Breast epithelium (tissue), 4 donors: ENCODE results near the gene CRYM. TPM values are rescaled to one million over a fixed set of nuclear protein-coding genes. Genes with fewer than 3 reads are reported as not detected.

ENCODE experiments used
- DNase-seq, 2 donors: peaks; one replicate each; pipeline ENCODE4 v3.0.0-alpha.2; 2019; ENCODE audit warnings: low spot score in 2 of 2
- H3K27ac ChIP-seq, 2 donors: fragments of 200-600 bp; sonication (generic) in 1 of 2; one replicate each; pipeline ENCODE4 v1.5.1; 2016 to 2019; ENCODE audit warnings: mild to moderate bottlenecking in 1 of 2
- H3K27me3 ChIP-seq, 2 donors: fragments of 200-600 bp; sonication (generic) in 1 of 2; one replicate each; pipeline versions ENCODE4 v1.5.1 to v1.6.0; 2017 to 2019; ENCODE audit warnings: control low read depth in 1 of 2, mild to moderate bottlenecking in 1 of 2
- H3K36me3 ChIP-seq: fragments of 200-600 bp; one replicate; pipeline ENCODE4 v1.5.1; 2019
- H3K4me1 ChIP-seq, 2 donors: fragments of 200-600 bp; sonication (generic); one replicate each; pipeline ENCODE4 v1.5.1; 2016 to 2019; ENCODE audit warnings: control low read depth in 1 of 2
- H3K4me3 ChIP-seq, 3 donors: fragments of 200-600 bp; sonication (generic); 1 replicate in 2 of 3; 2 replicates in 1 of 3; pipeline ENCODE4 v1.5.1; 2016 to 2019; ENCODE audit warnings: mild to moderate bottlenecking in 3 of 3, moderate library complexity in 2 of 3
- H3K9me3 ChIP-seq, 2 donors: fragments of 200-600 bp; sonication (generic) in 1 of 2; one replicate each; pipeline ENCODE4 v1.5.1; 2016 to 2019; ENCODE audit warnings: control low read depth in 1 of 2
- CTCF ChIP-seq, 3 donors: fragments of 450-650 bp; IDR thresholded peaks; one replicate each; pipeline ENCODE4 v1.5.1; 2016 to 2017; ENCODE audit warnings: antibody characterized with exemption in 3 of 3, mild to moderate bottlenecking in 3 of 3, moderate library complexity in 3 of 3
- POLR2A ChIP-seq: fragments of 450-650 bp; IDR thresholded peaks from one replicate; pipeline ENCODE4 v1.6.1; 2016; ENCODE audit warnings: antibody characterized with exemption, mild to moderate bottlenecking, moderate library complexity
- POLR2AphosphoS5 ChIP-seq, 3 donors: sonication (generic); formaldehyde crosslinking; IDR thresholded peaks; one replicate each; pipeline ENCODE4 v1.6.1; 2017; ENCODE audit warnings: antibody characterized with exemption in 3 of 3
- intact Hi-C: fragments of 100-400 bp; cut with DNase I; formaldehyde crosslinking; loops from one replicate; pipeline ENCODE4 v1.15.1; 2023; ENCODE audit warnings: low total_unique reads
- total RNA-seq, 3 donors: library from RNA; depleted of rRNA; stranded (reverse); fragments of >200 nt; gene quantifications; one replicate each; pipeline ENCODE4 v1.1.0, GENCODE V29; 2016

Gene CRYM
- total RNA-seq, 3 donors from 2014 or later = 0.98 to 5.0 (median 2.6) TPM

GRCh38 chr16:21214086-21214485, 64.0 kb downstream of the CRYM start:
- Histone ChIP-seq H3K36me3 (no peaks in the 10 kb centered on the region), H3K9me3 (no peaks in the 10 kb centered on the region), H3K27me3 (no peaks in the 10 kb centered on the region), H3K4me3 (no peak overlapping the region), H3K27ac (no peak overlapping the region), H3K4me1 (no peaks in the 10 kb centered on the region)
- TF ChIP-seq CTCF (IDR thresholded peaks at IDR 0.05) (no peak), POLR2AphosphoS5 (IDR thresholded peaks at IDR 0.05) (no peak), POLR2A (no peak)
- intact Hi-C loops = no loop called here
- DNase-seq = no peak

- Histone ChIP-seq H3K4me1 (no peaks in the 10 kb centered on the region), H3K4me3 (no peak within 1 kb of the TSS), H3K36me3 (no peaks in the 10 kb centered on the region), H3K9me3 (no peaks in the 10 kb centered on the region), H3K27ac (no peak within 1 kb of the TSS), H3K27me3 (no peaks in the 10 kb centered on the region)
- intact Hi-C loops = no loop called here
- no peak for DNase-seq
- TF ChIP-seq POLR2AphosphoS5 (IDR thresholded peaks at IDR 0.05) = no peak
- TF ChIP-seq CTCF (IDR thresholded peaks at IDR 0.05) = no peak
- no peak for TF ChIP-seq POLR2A
Observed at GRCh38 chr16:21211486-21211885, 66.6 kb downstream of the CRYM start, which contains the start of gene ZP2. Gene ZP2, minus strand, starts transcription at chr16:21211574. Its CDS starts 27 bp downstream, at chr16:21211547.

Other genes with a start within 250 kb of the CRYM start
- under 1 TPM in 2 of 3 donors, not detected in 1; under 0.01 to 0.59 TPM for gene DNAH3, start 127.4 kb downstream of the CRYM start, total RNA-seq
- 10 to 100 TPM; 49.2 to 99.4 (median 97.5) TPM for gene LDAF1, start 119.6 kb downstream of the CRYM start, total RNA-seq
- gene ZP2, start 66.7 kb downstream of the CRYM start, total RNA-seq = not detected
- under 1 TPM in 1 of 3 donors, not detected in 2; 0.33 TPM for gene ANKS4B, start 44.6 kb downstream of the CRYM start, total RNA-seq